Cardiac muscle cell (in vitro differentiated cells and primary cell): Measurements from ENCODE around the gene EDA. TPM values are rescaled to one million over a fixed set of nuclear protein-coding genes. Genes with fewer than 3 reads are reported as not detected.
A peak's percentile ranks its signal among the peaks of the same experiment; 100 is the strongest.

Experiments
- DNase-seq, 2 donors: peaks; one replicate each; pipeline versions ENCODE4 v3.0.0 to v3.0.0-alpha.2; 2010 to 2017; ENCODE audit warnings: low read depth in 1 of 2, low spot score in 1 of 2
- H3K27ac ChIP-seq: fragments of 200-600 bp; sonication (generic); 2 replicates; pipeline ENCODE4 v1.5.1; 2016
- H3K27me3 ChIP-seq: fragments of 200-600 bp; sonication (generic); 2 replicates; pipeline ENCODE4 v1.6.0; 2016; ENCODE audit warnings: control low read depth
- H3K36me3 ChIP-seq: fragments of 200-600 bp; sonication (generic); 2 replicates; pipeline ENCODE4 v1.5.1; 2016; ENCODE audit warnings: control low read depth
- H3K4me1 ChIP-seq: fragments of 200-600 bp; sonication (generic); 2 replicates; pipeline ENCODE4 v1.8.1; 2017; ENCODE audit warnings: low read depth, mild to moderate bottlenecking, mixed run types
- H3K4me3 ChIP-seq: fragments of 200-600 bp; sonication (generic); 2 replicates; pipeline ENCODE4 v1.5.1; 2016; ENCODE audit warnings: mild to moderate bottlenecking
- H3K9me3 ChIP-seq: fragments of 200-600 bp; sonication (generic); 2 replicates; pipeline ENCODE4 v1.5.1; 2017; ENCODE audit warnings: low read depth, mild to moderate bottlenecking, control low read depth
- CTCF ChIP-seq: IDR thresholded peaks from 2 replicates; pipeline ENCODE4 v1.5.1; 2012; ENCODE audit warnings: low read depth, mild to moderate bottlenecking, low read length
- polyA plus RNA-seq: library from polyadenylated mRNA; unstranded; fragments of >200 nt; fragmentation: Nextera tagmentation; extraction: Ambion mirVana; gene quantifications from 2 replicates; pipeline ENCODE4 v1.2.1, GENCODE V29; 2016
- total RNA-seq: library from RNA; depleted of rRNA; stranded (reverse); fragments of >200 nt; gene quantifications from 2 replicates; pipeline ENCODE4 v1.2.3, GENCODE V29; 2016

Gene EDA
- total RNA-seq (2.1 and 2.7 TPM in 2 replicates), polyA plus RNA-seq (0.52 and 0.56 TPM in 2 replicates)

DNA sequence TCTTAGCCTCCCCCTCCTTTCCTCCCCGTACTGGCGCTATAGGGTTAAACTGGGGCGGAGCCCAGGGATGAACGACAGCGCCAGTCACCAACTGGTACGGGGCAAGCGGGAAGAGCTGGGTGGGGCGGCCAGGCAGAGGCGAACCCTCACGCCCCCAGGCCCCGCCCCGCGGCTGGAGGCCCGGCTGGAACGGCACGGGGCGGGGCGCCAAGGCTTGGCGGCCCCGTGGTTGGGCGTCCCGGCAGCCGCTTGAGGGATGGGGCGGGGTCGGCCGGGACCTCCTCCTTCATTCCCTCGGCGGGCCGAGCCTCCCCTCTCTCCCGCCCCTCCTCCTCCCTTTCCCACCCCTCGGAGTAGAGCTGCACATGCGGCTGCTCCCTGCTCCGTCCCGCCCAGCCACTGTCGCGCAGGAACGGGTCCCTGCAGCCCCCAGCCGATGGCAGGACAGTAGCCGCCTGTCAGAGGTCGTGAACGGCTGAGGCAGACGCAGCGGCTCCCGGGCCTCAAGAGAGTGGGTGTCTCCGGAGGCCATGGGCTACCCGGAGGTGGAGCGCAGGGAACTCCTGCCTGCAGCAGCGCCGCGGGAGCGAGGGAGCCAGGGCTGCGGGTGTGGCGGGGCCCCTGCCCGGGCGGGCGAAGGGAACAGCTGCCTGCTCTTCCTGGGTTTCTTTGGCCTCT is at the start of gene EDA:
TSS of gene EDA (plus strand) at position 335 of the 678 bp plus-strand sequence.
- no peak for TF ChIP-seq CTCF
- DNase-seq, result peak; percentile 91 to 94
- H3K4me3 ChIP-seq, result peak within 1 kb of the TSS; percentile 43
- H3K27ac ChIP-seq, result no peak within 1 kb of the TSS
- H3K4me1 ChIP-seq, result no peaks in the 10 kb centered on the region
- H3K9me3 ChIP-seq, result peaks cover 2% of the 10 kb centered on the region
- peaks cover 18% of the 10 kb centered on the region for H3K27me3 ChIP-seq
- H3K36me3 ChIP-seq, result no peaks in the 10 kb centered on the region

GRCh38 chrX:69568828-69569227 is 47.1 kb upstream of the EDA start:
- TF ChIP-seq CTCF, result no peak
- no peak overlapping the region for H3K4me3 ChIP-seq
- DNase-seq, result no peak

GRCh38 chrX:69597399-69597798 is 18.5 kb upstream of the EDA start:
- Histone ChIP-seq H3K4me3 (no peak overlapping the region), H3K27me3 (no peaks in the 10 kb centered on the region), H3K4me1 (no peaks in the 10 kb centered on the region), H3K36me3 (no peaks in the 10 kb centered on the region), H3K9me3 (no peaks in the 10 kb centered on the region), H3K27ac (no peak overlapping the region)
- no peak for DNase-seq
- TF ChIP-seq CTCF, result no peak

More at GRCh38 chrX:69568828-69569227, 47.1 kb upstream of the EDA start:
- Histone ChIP-seq H3K9me3 (no peaks in the 10 kb centered on the region), H3K4me1 (no peaks in the 10 kb centered on the region), H3K27me3 (no peaks in the 10 kb centered on the region), H3K36me3 (no peaks in the 10 kb centered on the region), H3K27ac (no peak overlapping the region)

GRCh38 chrX:69600182-69600581 is 15.7 kb upstream of the EDA start:
- no peak for TF ChIP-seq CTCF
- no peaks in the 10 kb centered on the region for H3K27me3 ChIP-seq
- H3K9me3 ChIP-seq, result no peaks in the 10 kb centered on the region
- H3K4me1 ChIP-seq, result peaks cover 4% of the 10 kb centered on the region
- no peak for DNase-seq
- no peak overlapping the region for H3K27ac ChIP-seq
- no peak overlapping the region for H3K4me3 ChIP-seq
- no peaks in the 10 kb centered on the region for H3K36me3 ChIP-seq

DNA sequence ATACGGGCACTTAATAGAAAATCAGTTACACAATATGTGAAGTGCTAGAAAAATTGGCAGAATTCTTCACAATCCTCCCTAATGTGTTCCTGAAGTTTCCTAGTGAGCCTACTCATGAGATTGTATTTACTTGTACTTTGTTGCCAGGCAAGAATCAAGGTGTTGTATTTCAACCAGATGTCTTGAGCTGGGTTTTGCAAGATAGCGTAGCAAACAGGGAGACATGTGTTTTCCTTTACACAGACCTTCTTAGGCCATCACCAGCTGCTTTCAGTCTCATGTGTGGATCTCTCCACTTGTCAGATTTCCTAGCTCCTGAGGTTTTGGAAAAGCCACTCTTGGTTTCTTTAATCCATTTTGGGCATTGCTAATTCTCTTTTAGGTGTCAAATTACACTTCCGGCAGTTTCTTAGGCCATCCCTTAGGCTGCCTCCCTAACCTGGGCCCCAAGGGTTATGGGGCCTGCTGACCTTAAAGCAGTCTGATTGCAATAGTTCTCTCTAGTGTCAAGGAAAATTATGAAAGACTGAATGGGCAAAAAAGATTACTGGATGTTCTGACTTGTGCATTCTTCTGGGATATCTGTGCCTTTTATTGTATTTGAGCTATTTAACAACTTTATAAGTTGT is 12.2 kb upstream of the EDA start:
- peak; percentile 5 to 70 for DNase-seq
- H3K4me1 ChIP-seq, result peaks cover 4% of the 10 kb centered on the region

More for the DNA sequence above, 12.2 kb upstream of the EDA start:
- H3K4me3 ChIP-seq, result no peak overlapping the region
- H3K9me3 ChIP-seq, result no peaks in the 10 kb centered on the region
- H3K36me3 ChIP-seq, result no peaks in the 10 kb centered on the region
- no peaks in the 10 kb centered on the region for H3K27me3 ChIP-seq
- H3K27ac ChIP-seq, result no peak overlapping the region
- TF ChIP-seq CTCF, result no peak
